Vagina (tissue), 2 donors: ENCODE measurements around the gene DPEP1. TPM values are rescaled to one million over a fixed set of nuclear protein-coding genes. Genes with fewer than 3 reads are reported as not detected.

ENCODE experiments used
- DNase-seq, 2 donors: peaks; one replicate each; pipeline ENCODE4 v3.0.0-alpha.2; 2017; ENCODE audit errors: extremely low spot score in 2 of 2
- H3K27ac ChIP-seq: fragments of 200-600 bp; sonication (generic); one replicate; pipeline ENCODE4 v1.5.1; 2019
- H3K27me3 ChIP-seq: fragments of 200-600 bp; sonication (generic); one replicate; pipeline ENCODE4 v1.5.1; 2019
- H3K36me3 ChIP-seq, 2 donors: fragments of 200-600 bp; sonication (generic); one replicate each; pipeline ENCODE4 v1.5.1; 2017 to 2019
- H3K4me1 ChIP-seq: fragments of 200-600 bp; sonication (generic); one replicate; pipeline ENCODE4 v1.5.1; 2019
- H3K4me3 ChIP-seq, 2 donors: fragments of 200-600 bp; sonication (generic); 1 replicate in 1 of 2; 2 replicates in 1 of 2; pipeline ENCODE4 v1.5.1; 2016 to 2019
- H3K9me3 ChIP-seq: fragments of 200-600 bp; sonication (generic); one replicate; pipeline ENCODE4 v1.5.1; 2019
- CTCF ChIP-seq, 3 experiments: fragments of 450-650 bp in 2 of 3; fragments of 200-600 bp in 1 of 3; sonication (generic) in 1 of 3; IDR thresholded peaks; one replicate each; pipeline ENCODE4 v1.5.1; 2017 to 2019; ENCODE audit warnings: antibody characterized with exemption in 3 of 3, mild to moderate bottlenecking in 2 of 3, moderate library complexity in 2 of 3
- POLR2A ChIP-seq, 2 donors: fragments of 450-650 bp; IDR thresholded peaks; one replicate each; pipeline ENCODE4 v1.6.1; 2017; ENCODE audit warnings: antibody characterized with exemption in 2 of 2, mild to moderate bottlenecking in 2 of 2, moderate library complexity in 2 of 2
- POLR2AphosphoS5 ChIP-seq, 2 donors: sonication (generic); formaldehyde crosslinking; IDR thresholded peaks; one replicate each; pipeline ENCODE4 v1.9.0; 2017; ENCODE audit warnings: antibody characterized with exemption in 2 of 2, mild to moderate bottlenecking in 2 of 2, low read depth in 1 of 2; ENCODE audit not compliant: insufficient read depth in 1 of 2
- intact Hi-C: fragments of 100-400 bp; cut with DNase I; formaldehyde crosslinking; loops from one replicate; pipeline ENCODE4 v1.15.1; 2023
- total RNA-seq: library from RNA; depleted of rRNA; stranded (reverse); fragments of >200 nt; gene quantifications from one replicate; pipeline ENCODE4 v1.2.3, GENCODE V29; 2016

Gene DPEP1
- total RNA-seq, 1 donor from 2014 or later = not detected

GRCh38 chr16:89687092-89687940 is 73.9 kb downstream of the DPEP1 start:
- peak in 1 of 2 donors; percentile 83 for DNase-seq
- intact Hi-C loops = no loop called here
- H3K9me3 ChIP-seq = no peaks in the 10 kb centered on the region
- peak overlapping the region; percentile 67 to 78 for H3K4me3 ChIP-seq
- peaks cover 0 to 10% of the 10 kb centered on the region in 2 donors for H3K36me3 ChIP-seq
- no peak for TF ChIP-seq CTCF (IDR thresholded peaks at IDR 0.05)
- no peak for TF ChIP-seq POLR2A (IDR thresholded peaks at IDR 0.05)
- TF ChIP-seq POLR2AphosphoS5 (IDR thresholded peaks at IDR 0.05; ENCODE audit: insufficient read depth in 1 of 2, low read depth in 1 of 2) = no peak
- H3K27me3 ChIP-seq = no peaks in the 10 kb centered on the region
- H3K4me1 ChIP-seq = peaks cover 10% of the 10 kb centered on the region
- peak overlapping the region; percentile 68 for H3K27ac ChIP-seq

Other genes with a start within 250 kb of the DPEP1 start
- 135 TPM for gene ANKRD11, start 123.1 kb upstream of the DPEP1 start, total RNA-seq
- 119 TPM for gene SPG7, start 105.2 kb upstream of the DPEP1 start, total RNA-seq
- gene RPL13, start 53.0 kb upstream of the DPEP1 start, total RNA-seq = 8,204 TPM
- 4.9 TPM for gene CPNE7, start 37.9 kb upstream of the DPEP1 start, total RNA-seq
- gene CHMP1A, start 44.1 kb downstream of the DPEP1 start, total RNA-seq = 117 TPM
- 5.2 TPM for gene SPATA33, start 44.2 kb downstream of the DPEP1 start, total RNA-seq
- 44.0 TPM for gene CDK10, start 73.0 kb downstream of the DPEP1 start, total RNA-seq
- 16.2 TPM for gene SPATA2L, start 88.1 kb downstream of the DPEP1 start, total RNA-seq
- 10.1 TPM for gene VPS9D1, start 107.3 kb downstream of the DPEP1 start, total RNA-seq
- gene ZNF276, start 107.9 kb downstream of the DPEP1 start, total RNA-seq = 57.0 TPM
- gene FANCA, start 203.0 kb downstream of the DPEP1 start, total RNA-seq = 12.0 TPM
- 2.2 TPM for gene SPIRE2, start 214.8 kb downstream of the DPEP1 start, total RNA-seq